Peyer's patch (tissue), 4 donors: ENCODE measurements around the gene C17orf75. TPM values are rescaled to one million over a fixed set of nuclear protein-coding genes. Genes with fewer than 3 reads are reported as not detected.

Source experiments
- DNase-seq, 3 donors: peaks; one replicate each; pipeline ENCODE4 v3.0.0-alpha.2; 2017 to 2019
- H3K27ac ChIP-seq, 4 donors: fragments of 200-600 bp; sonication (generic); one replicate each; pipeline ENCODE4 v1.5.1; 2016 to 2019
- H3K27me3 ChIP-seq, 2 donors: fragments of 200-600 bp; sonication (generic); one replicate each; pipeline ENCODE4 v1.5.1; 2019
- H3K36me3 ChIP-seq, 3 donors: fragments of 200-600 bp; sonication (generic); one replicate each; pipeline ENCODE4 v1.5.1; 2016 to 2019
- H3K4me1 ChIP-seq, 4 donors: fragments of 200-600 bp; sonication (generic); one replicate each; pipeline ENCODE4 v1.5.1; 2016 to 2019
- H3K4me3 ChIP-seq, 4 donors: fragments of 200-600 bp; sonication (generic); 1 replicate in 3 of 4; 2 replicates in 1 of 4; pipeline ENCODE4 v1.5.1; 2016 to 2019; ENCODE audit warnings: mild to moderate bottlenecking in 1 of 4
- H3K9me3 ChIP-seq, 4 donors: fragments of 200-600 bp; sonication (generic); one replicate each; pipeline ENCODE4 v1.5.1; 2016 to 2019; ENCODE audit warnings: mild to moderate bottlenecking in 1 of 4
- CTCF ChIP-seq, 6 experiments: fragments of 450-650 bp in 4 of 6; fragments of 200-600 bp in 2 of 6; sonication (generic) in 1 of 6; IDR thresholded peaks; one replicate each; pipeline ENCODE4 v1.5.1; 2017 to 2019; ENCODE audit warnings: antibody characterized with exemption in 6 of 6, mild to moderate bottlenecking in 3 of 6, moderate library complexity in 1 of 6
- POLR2A ChIP-seq, 2 donors: fragments of 450-650 bp; IDR thresholded peaks; one replicate each; pipeline ENCODE4 v1.5.1; 2017; ENCODE audit warnings: antibody characterized with exemption in 2 of 2, mild to moderate bottlenecking in 2 of 2, moderate library complexity in 2 of 2
- total RNA-seq, 4 donors: library from RNA; depleted of rRNA; stranded (reverse); fragments of >200 nt; gene quantifications; one replicate each; pipeline ENCODE4 v1.1.0, GENCODE V29; 2016

The C17orf75 gene
- total RNA-seq, 4 donors from 2014 or later: 7.4 to 21.6 (median 14.3) TPM

GRCh38 chr17:32311028-32311536 is 30.9 kb downstream of the C17orf75 start:
- no peak overlapping the region for H3K4me3 ChIP-seq
- no peaks in the 10 kb centered on the region for H3K9me3 ChIP-seq
- no peaks in the 10 kb centered on the region for H3K4me1 ChIP-seq
- no peaks in the 10 kb centered on the region for H3K27me3 ChIP-seq
- TF ChIP-seq CTCF (IDR thresholded peaks at IDR 0.05) (no peak), POLR2A (IDR thresholded peaks at IDR 0.05) (no peak)
- H3K27ac ChIP-seq: no peak overlapping the region
- no peaks in the 10 kb centered on the region for H3K36me3 ChIP-seq
- DNase-seq: no peak

- H3K36me3 ChIP-seq: no peaks in the 10 kb centered on the region
- H3K4me3 ChIP-seq: no peak overlapping the region
- no peak overlapping the region for H3K27ac ChIP-seq
- TF ChIP-seq CTCF (IDR thresholded peaks at IDR 0.05): no peak
- no peak for TF ChIP-seq POLR2A (IDR thresholded peaks at IDR 0.05)
- DNase-seq: no peak
- no peaks in the 10 kb centered on the region for H3K27me3 ChIP-seq
- no peaks in the 10 kb centered on the region for H3K4me1 ChIP-seq
- no peaks in the 10 kb centered on the region for H3K9me3 ChIP-seq
These were observed 34.3 kb downstream of the C17orf75 start for GRCh38 chr17:32307658-32308057.

- no peaks in the 10 kb centered on the region for H3K4me1 ChIP-seq
- no peaks in the 10 kb centered on the region for H3K36me3 ChIP-seq
- no peak for DNase-seq
- no peaks in the 10 kb centered on the region for H3K9me3 ChIP-seq
- no peak overlapping the region for H3K4me3 ChIP-seq
- H3K27ac ChIP-seq: no peak overlapping the region
- no peak for TF ChIP-seq POLR2A (IDR thresholded peaks at IDR 0.05)
- TF ChIP-seq CTCF (IDR thresholded peaks at IDR 0.05): no peak
- H3K27me3 ChIP-seq: no peaks in the 10 kb centered on the region
These were observed 36.9 kb downstream of the C17orf75 start for GRCh38 chr17:32305049-32305448.

- H3K36me3 ChIP-seq: no peaks in the 10 kb centered on the region
- no peaks in the 10 kb centered on the region for H3K9me3 ChIP-seq
- no peak for TF ChIP-seq CTCF (IDR thresholded peaks at IDR 0.05)
- TF ChIP-seq POLR2A (IDR thresholded peaks at IDR 0.05): no peak
- DNase-seq: no peak
- H3K27ac ChIP-seq: no peak overlapping the region
- no peak overlapping the region for H3K4me3 ChIP-seq
- H3K4me1 ChIP-seq: no peaks in the 10 kb centered on the region
- H3K27me3 ChIP-seq: no peaks in the 10 kb centered on the region
These were observed 38.1 kb downstream of the C17orf75 start for GRCh38 chr17:32303781-32304288.

GRCh38 chr17:32302860-32303649 is 38.9 kb downstream of the C17orf75 start:
- Histone ChIP-seq H3K9me3 (no peaks in the 10 kb centered on the region), H3K36me3 (no peaks in the 10 kb centered on the region), H3K4me3 (no peak overlapping the region), H3K27ac (no peak overlapping the region), H3K27me3 (no peaks in the 10 kb centered on the region), H3K4me1 (no peaks in the 10 kb centered on the region)
- no peak for TF ChIP-seq POLR2A (IDR thresholded peaks at IDR 0.05)
- no peak for TF ChIP-seq CTCF (IDR thresholded peaks at IDR 0.05)
- no peak for DNase-seq
